ENCODE measurements around the gene SAMD14. TPM values are rescaled to one million over a fixed set of nuclear protein-coding genes. Genes with fewer than 3 reads are reported as not detected.

SAMD14 gene
- total RNA-seq, 2 experiments from 2014 or later = 0.47 to 1.3 TPM

- ChIA-PET POLR2A (interaction anchor here (1.3 kb wide), 1 partner anchor 15 kb away, joined by 3 read pairs; no protein-coding TSS in a partner anchor), CTCF (interaction anchor here (0.9 to 3.8 kb wide), 6 partner anchors 10 to 200 kb away, joined by 3 to 19 read pairs (median 6); no protein-coding TSS in a partner anchor)
- DNase-seq (no peak), ATAC-seq (no peak)
- intact Hi-C loops (cut with micrococcal nuclease) = no loop called here
- no peaks in the 10 kb centered on the region for H3K36me3 Mint-ChIP-seq (ENCODE audit: low read depth)
- TF ChIP-seq CTCF (IDR thresholded peaks at IDR 0.05) = no peak
- no peak overlapping the region for H3K4me3 Mint-ChIP-seq
- H3K9me3 Mint-ChIP-seq = no peaks in the 10 kb centered on the region
- H3K27ac Mint-ChIP-seq = no peak overlapping the region
- no peaks in the 10 kb centered on the region for H3K27me3 Mint-ChIP-seq
- H3K4me1 Mint-ChIP-seq (ENCODE audit: low read depth) = peaks cover 33% of the 10 kb centered on the region
Measured at GRCh38 chr17:50097455-50097854, 32.5 kb downstream of the SAMD14 start.

- intact Hi-C loops (cut with micrococcal nuclease) = no loop called here
Measured at GRCh38 chr17:50096758-50097157, 33.2 kb downstream of the SAMD14 start.

DNA sequence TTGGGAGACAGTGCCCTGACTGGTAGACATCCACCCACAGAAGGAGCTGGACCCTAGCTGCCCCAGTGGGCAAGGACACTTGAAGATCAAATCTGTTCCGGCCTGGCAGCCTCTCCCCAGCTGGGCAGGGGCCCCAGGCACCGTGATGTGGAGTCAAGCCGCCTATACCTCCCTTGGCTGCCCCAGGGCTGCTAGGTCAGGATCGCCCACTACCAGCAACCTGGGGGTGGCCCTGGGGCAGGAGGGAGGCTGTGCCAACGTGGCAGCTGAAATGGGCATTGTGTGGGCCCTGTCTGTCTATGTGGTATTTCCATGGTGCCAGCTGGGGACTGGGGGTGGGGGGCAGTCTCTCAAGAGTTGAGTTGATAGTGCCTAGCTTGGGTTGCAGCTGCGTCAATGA is 33.9 kb downstream of the SAMD14 start:
- peaks cover 33% of the 10 kb centered on the region for H3K4me1 Mint-ChIP-seq (ENCODE audit: low read depth)
- ChIA-PET CTCF (interaction anchor here (0.6 to 3.8 kb wide), 9 partner anchors 9 to 118 kb away, joined by 3 to 19 read pairs (median 3); no protein-coding TSS in a partner anchor), POLR2A (interaction anchor here (0.6 to 2.1 kb wide), 3 partner anchors 12 to 23 kb away, joined by 3 to 5 read pairs (median 3); no protein-coding TSS in a partner anchor)
- intact Hi-C loops (cut with micrococcal nuclease) = no loop called here
- H3K36me3 Mint-ChIP-seq (ENCODE audit: low read depth) = no peaks in the 10 kb centered on the region
- no peak for DNase-seq
- peak overlapping the region; percentile 90 for H3K27ac Mint-ChIP-seq
- H3K9me3 Mint-ChIP-seq = no peaks in the 10 kb centered on the region
- no peak for ATAC-seq
- TF ChIP-seq CTCF (IDR thresholded peaks at IDR 0.05) = no peak
- peak overlapping the region; percentile 89 for H3K4me3 Mint-ChIP-seq
- H3K27me3 Mint-ChIP-seq = no peaks in the 10 kb centered on the region

More at GRCh38 chr17:50096758-50097157, 33.2 kb downstream of the SAMD14 start:
- ChIA-PET CTCF (interaction anchor here (1.0 to 3.8 kb wide), 7 partner anchors 9 to 201 kb away, joined by 3 to 19 read pairs (median 5); no protein-coding TSS in a partner anchor), POLR2A (interaction anchor here (0.8 to 1.3 kb wide), 2 partner anchors 16 to 22 kb away, joined by 3 read pairs; no protein-coding TSS in a partner anchor)
- Mint-ChIP-seq H3K9me3 (no peaks in the 10 kb centered on the region), H3K4me1 (ENCODE audit: low read depth) (peaks cover 33% of the 10 kb centered on the region), H3K27ac (no peak overlapping the region), H3K4me3 (peak overlapping the region; percentile 89), H3K36me3 (ENCODE audit: low read depth) (no peaks in the 10 kb centered on the region), H3K27me3 (no peaks in the 10 kb centered on the region)
- no peak for DNase-seq
- no peak for TF ChIP-seq CTCF (IDR thresholded peaks at IDR 0.05)
- no peak for ATAC-seq

DNA sequence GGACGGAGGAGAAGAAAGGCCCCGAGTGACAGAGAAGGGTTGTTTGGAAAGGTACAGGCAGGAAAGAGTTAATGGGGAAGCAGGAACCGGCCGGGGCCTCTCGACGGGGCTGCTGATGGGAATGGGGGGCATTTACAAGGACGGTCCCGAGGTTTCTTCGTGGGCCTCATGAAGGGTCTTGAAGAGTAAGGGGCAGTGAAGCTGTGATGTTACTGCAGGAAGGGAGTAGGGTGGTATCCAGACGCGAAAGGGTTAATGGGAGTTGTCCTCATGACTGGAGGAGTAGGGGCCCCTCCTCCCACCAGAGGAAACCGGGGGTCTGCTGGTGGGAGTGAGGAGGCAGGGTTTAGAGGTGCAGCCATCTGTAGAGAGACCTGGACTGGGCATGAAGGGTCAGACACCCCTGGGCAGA is 34.3 kb downstream of the SAMD14 start:
- intact Hi-C loops (cut with micrococcal nuclease) = no loop called here
- H3K27me3 Mint-ChIP-seq = no peaks in the 10 kb centered on the region
- ATAC-seq = no peak
- peak overlapping the region; percentile 89 for H3K4me3 Mint-ChIP-seq
- POLR2A ChIA-PET = interaction anchor here (0.6 to 2.1 kb wide), 3 partner anchors 8 to 22 kb away, joined by 3 to 6 read pairs (median 5); no protein-coding TSS in a partner anchor
- TF ChIP-seq CTCF (IDR thresholded peaks at IDR 0.05) = no peak
- H3K36me3 Mint-ChIP-seq (ENCODE audit: low read depth) = no peaks in the 10 kb centered on the region
- no peaks in the 10 kb centered on the region for H3K9me3 Mint-ChIP-seq
- peaks cover 33% of the 10 kb centered on the region for H3K4me1 Mint-ChIP-seq (ENCODE audit: low read depth)
- peak overlapping the region; percentile 90 for H3K27ac Mint-ChIP-seq
- no peak for DNase-seq
- CTCF ChIA-PET = interaction anchor here (0.6 to 3.8 kb wide), 6 partner anchors 8 to 119 kb away, joined by 3 to 19 read pairs (median 4); no protein-coding TSS in a partner anchor

All from activated CD8-positive, alpha-beta T cell treated with anti-CD3 and anti-CD28 coated beads for 36 hours (primary cell).